D341Med (cell line): ENCODE results near the gene MSS51.

Source experiments
- DNase-seq: peaks from one replicate; pipeline ENCODE4 v3.0.0; 2012; ENCODE audit warnings: low spot score

MSS51 gene

GRCh38 chr10:73433538-73433867 is at the start of gene MSS51:
TSS of gene MSS51 (minus strand) at chr10:73433561. CDS start at chr10:73428284, 5,277 bp downstream.
- DNase-seq, result no peak

- DNase-seq, result no peak
These were observed 46.8 kb upstream of the MSS51 start for GRCh38 chr10:73480158-73480557.

DNA sequence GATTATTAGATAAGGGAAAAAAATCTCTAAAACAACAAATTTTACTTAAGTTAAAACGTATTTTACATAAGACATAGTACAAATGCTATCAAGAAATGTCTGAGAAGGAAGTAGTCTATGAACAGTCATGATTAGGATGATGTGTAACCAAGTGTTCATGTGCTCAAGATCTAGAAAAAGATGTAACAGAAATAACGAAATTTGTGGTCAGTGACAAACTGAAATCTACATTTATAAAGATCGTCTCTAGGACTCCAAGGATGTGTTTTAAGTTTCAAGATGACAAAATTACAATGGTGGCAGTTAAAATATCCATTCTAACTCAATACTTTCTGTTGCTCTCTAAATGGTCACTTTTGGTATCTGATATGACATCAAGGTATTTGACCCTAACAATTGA is 45.3 kb upstream of the MSS51 start:
- DNase-seq, result no peak

- DNase-seq, result no peak
These were observed 37.9 kb upstream of the MSS51 start for GRCh38 chr10:73471226-73471625.

GRCh38 chr10:73469579-73469978 is 36.2 kb upstream of the MSS51 start:
- no peak for DNase-seq

DNA sequence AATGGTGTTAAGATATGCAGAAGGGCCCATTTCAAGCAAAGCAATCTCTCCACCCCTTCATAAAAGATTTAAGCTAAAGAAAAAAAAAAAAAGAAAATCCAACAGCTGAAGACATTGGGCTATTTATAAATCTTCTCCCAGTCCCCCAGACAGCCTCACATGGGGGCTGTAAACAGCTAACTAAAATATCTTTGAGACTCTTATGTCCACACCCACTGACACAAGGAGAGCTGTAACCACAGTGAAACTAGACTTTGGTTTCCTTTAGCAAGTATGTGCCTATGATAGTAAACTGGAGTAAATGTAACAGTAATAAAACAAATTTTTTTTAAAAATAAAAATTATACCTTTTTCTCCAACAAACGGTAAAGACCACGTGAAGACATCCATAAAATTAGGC is 33.8 kb upstream of the MSS51 start:
- no peak for DNase-seq

DNA sequence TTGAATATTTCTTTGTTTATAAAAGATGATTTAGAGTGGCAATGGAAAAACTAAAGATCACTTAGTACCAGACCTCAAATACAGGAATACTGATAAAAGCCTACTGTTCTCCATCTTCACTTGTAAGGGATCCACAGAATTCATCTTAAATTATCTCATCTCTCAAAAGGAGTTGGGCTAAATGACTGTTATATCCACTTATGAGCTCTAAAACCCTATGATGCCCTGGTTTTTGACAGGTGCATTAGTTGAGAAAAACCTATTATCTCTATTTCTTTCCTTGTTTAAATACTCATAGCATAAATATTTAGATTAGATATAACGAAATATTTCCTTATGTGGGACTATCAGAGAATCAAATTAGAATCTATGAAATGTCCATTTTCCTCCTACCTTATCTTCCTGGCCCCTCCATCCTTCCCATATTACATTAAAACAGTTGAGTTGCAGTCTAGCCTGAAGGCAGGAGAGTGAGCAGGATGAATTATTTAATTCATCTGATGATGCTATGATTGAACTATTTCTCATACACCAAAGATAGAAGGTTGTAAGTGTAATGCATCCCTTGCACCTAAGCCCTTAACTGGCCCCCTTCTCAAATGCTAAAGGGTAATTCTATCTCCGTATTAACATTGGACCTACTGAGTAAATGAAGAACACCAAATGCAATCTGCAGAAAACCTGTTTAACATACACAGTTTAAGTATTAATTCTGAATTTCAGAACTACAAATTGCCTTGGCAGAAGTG is 32.8 kb upstream of the MSS51 start:
- DNase-seq, result no peak

DNA sequence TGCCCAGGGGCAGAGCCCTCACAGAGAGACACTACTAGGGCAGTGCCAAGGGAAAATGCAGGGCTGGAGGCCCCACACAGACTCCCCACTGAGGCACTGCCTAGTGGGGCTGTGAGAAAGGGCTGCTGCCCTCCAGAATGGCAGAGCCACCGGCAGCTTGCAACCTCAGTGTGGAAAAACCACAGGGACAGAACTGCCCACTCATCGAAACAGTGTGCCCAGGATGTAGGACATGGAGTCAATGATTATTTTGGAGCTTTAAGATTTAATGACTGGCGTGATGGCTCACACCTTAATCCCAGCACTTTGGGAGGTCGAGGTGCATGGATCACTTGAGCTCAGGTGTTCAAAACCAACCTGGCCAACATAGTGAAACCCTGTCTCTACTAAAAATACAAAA is 27.5 kb upstream of the MSS51 start:
- no peak for DNase-seq

DNA sequence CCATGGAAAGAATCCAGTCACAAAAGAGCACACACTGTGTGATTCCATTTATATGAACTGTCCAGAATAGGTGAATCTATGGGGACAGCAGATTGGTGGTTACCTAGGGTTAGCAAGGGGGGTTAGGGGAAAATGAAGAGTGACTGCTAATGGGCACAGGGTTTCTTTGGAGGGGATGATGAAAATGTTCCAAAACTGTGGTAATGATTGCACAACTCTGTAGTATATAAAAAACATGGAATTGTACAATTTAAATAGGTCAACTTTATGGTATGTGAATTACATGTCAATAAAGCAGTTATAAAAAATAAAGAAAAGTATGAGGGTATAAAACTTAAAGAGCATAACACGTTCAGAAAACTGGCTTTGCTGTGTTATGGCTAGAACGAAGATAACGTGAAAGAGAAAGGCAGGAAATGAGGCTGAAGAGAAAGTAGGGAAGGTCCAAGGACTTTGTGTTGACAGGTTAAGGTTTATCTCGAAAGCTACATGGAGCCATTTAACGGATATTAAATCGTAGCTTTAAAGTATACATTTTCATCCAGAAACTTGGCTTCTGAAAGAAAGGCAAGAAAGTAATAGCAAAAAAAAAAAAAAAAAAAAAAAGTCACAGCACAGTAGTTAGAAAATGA is 26.4 kb upstream of the MSS51 start:
- no peak for DNase-seq

- DNase-seq, result no peak
These were observed 23.0 kb upstream of the MSS51 start for GRCh38 chr10:73456187-73456890.

- no peak for DNase-seq
These were observed 15.8 kb upstream of the MSS51 start for GRCh38 chr10:73449113-73449512.

DNA sequence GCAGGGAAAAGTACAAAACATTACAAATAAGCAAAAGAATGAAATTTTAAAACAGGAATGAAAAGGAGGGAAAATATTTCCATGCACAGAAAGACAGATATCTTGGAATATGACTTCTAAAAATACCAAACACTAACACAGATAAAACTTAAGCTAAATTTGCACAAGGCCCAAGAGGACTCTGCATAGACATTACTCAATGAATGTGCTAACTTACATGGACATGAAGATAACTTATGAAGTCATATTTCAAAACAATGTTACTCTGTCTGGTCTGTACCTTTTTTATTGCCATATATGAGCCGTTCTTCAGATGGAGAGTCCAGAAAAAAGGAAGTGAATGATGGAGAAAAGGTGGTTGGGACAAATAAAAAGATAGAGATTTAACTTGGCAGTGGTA is 15.0 kb upstream of the MSS51 start:
- no peak for DNase-seq

DNA sequence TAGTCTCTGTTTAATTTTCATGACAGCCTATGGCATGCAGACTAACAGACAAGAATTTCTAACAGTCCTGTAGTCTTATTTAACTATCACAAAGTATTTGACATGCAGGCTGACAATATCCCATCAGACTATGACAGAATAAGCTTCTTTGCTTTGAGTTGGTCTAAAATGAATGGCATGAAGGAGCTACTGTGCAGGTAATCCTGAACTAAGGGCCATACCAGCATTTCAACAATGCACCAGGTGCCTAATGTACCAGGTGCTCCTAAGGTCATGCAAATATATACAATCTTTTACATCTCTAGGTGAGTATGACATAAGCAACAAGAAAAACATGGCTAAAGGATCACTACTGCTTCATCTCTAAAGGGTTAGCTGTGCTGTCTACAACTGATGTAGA is 13.6 kb upstream of the MSS51 start:
- no peak for DNase-seq

GRCh38 chr10:73444457-73444856 is 11.1 kb upstream of the MSS51 start:
- DNase-seq, result no peak

DNA sequence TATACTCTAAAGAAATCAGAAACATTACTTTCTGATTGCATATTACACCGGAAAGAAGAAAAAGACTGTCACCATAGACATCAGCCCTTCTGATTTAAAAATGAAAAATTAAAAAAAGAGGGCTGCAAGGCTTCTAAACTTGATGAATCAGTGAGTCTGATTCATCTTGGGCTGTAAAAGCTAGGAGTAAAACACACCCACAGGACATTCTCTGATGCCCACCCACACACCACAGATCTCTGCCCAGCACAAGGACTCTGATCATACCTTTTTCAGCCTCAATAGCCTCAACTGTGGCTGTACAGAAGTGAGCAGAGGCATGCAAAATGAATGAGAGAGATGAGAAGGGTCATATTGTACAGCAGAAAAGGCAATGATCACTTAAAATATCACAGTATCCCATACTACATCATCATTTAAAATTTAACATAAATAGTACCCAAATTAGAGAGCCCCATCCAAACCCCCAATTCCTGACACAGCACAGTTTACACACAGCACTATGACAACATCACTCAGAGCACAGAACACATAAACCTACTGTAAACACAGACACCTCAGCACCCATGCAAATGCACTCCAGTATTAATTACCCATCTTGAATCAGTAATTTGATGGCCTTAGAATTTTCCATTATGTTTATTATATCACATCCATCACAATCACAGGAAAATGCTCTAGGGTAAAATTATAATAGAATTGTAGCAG is 6.4 kb upstream of the MSS51 start:
- no peak for DNase-seq

GRCh38 chr10:73439055-73439454 is 5.7 kb upstream of the MSS51 start:
- no peak for DNase-seq

GRCh38 chr10:73432646-73433537 is 469 bp downstream of the MSS51 start:
- DNase-seq, result no peak

DNA sequence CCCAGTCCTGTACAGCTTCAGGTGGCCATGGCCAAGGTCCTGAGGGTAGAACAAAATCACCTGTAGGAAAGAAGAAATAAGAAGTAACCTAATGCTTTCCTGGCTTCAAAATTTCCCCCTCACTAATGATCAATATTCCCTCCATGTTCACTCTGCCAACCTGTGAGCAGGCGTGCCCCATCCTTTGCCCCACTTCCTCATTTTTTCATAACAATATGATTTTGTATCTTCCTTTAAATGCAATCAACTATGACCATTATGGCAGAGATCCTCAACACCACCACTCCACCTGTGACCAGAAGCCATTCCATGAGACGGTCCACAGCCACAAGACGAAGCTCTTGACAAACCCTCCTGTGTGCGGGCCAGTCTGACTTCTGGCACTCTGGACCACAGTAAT is 7.0 kb downstream of the MSS51 start:
- DNase-seq, result no peak

- no peak for DNase-seq
These were observed 8.9 kb downstream of the MSS51 start for GRCh38 chr10:73424478-73424877.

DNA sequence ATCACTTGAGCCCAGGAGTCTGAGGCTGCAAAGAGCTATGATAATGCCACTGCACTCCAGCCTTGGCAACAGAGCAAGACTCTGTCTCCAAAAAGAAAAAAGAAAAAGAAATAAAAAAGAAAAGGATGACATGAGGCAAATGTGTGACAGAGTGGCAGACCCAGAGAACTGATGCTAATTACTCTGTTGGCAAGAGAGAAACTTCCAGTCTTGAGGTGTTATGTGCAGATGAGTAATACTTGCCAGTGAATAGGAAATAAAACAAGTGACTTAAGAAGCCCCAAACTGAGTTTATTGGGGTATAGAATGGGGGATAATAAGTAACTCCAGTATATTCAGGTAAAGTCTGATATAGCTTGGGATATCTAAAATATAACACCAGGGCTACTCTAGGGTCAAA is 10.1 kb downstream of the MSS51 start:
- no peak for DNase-seq

- no peak for DNase-seq
These were observed 16.8 kb downstream of the MSS51 start for GRCh38 chr10:73416571-73416970.
